ENCODE data around the gene WRAP53. TPM values are rescaled to one million over a fixed set of nuclear protein-coding genes. Genes with fewer than 3 reads are reported as not detected.

WRAP53 gene
- total RNA-seq, 1 donor from 2014 or later = 23.9 TPM

GRCh38 chr17:7677388-7678067 lies 10.7 kb upstream of the WRAP53 start:
- intact Hi-C loops (cut with micrococcal nuclease) = loop anchor here (10.0 kb wide), 1 partner anchor 153 kb away; no protein-coding TSS in a partner anchor

- intact Hi-C loops (cut with micrococcal nuclease) = no loop called here
Measured at GRCh38 chr17:7684851-7685532, 3.3 kb upstream of the WRAP53 start.

GRCh38 chr17:7685533-7686221 lies 2.6 kb upstream of the WRAP53 start:
- intact Hi-C loops (cut with micrococcal nuclease) = loop anchor here (1.0 to 2.0 kb wide), 5 partner anchors 35 to 201 kb away; partner anchors contain the start of genes ATP1B2, MPDU1 and POLR2A

- intact Hi-C loops (cut with micrococcal nuclease) = loop anchor here (1.0 to 2.0 kb wide), 11 partner anchors 36 to 434 kb away; partner anchors contain the start of genes ATP1B2, EIF5A, ELP5 and MPDU1
Measured at GRCh38 chr17:7686222-7687071, 1.8 kb upstream of the WRAP53 start.

GRCh38 chr17:7687072-7687907 lies 987 bp upstream of the WRAP53 start, which contains the start of gene TP53:
TSS of gene TP53 (minus strand) at chr17:7687490. CDS start at chr17:7676594, 10,896 bp downstream.
- intact Hi-C loops (cut with micrococcal nuclease) = loop anchor here (1.0 to 2.0 kb wide), 7 partner anchors 46 to 435 kb away; partner anchors contain the start of genes EIF5A, ELP5 and SENP3

GRCh38 chr17:7688808-7689316 lies 585 bp downstream of the WRAP53 start:
- intact Hi-C loops (cut with micrococcal nuclease) = loop anchor here (1.0 kb wide), 1 partner anchor 168 kb away; the partner anchor contains the start of gene NAA38

- intact Hi-C loops (cut with micrococcal nuclease) = no loop called here
Measured at GRCh38 chr17:7695586-7695985, 7.3 kb downstream of the WRAP53 start.

GRCh38 chr17:7697828-7698588 lies 9.7 kb downstream of the WRAP53 start:
- intact Hi-C loops (cut with micrococcal nuclease) = no loop called here

- intact Hi-C loops (cut with micrococcal nuclease) = no loop called here
Measured at GRCh38 chr17:7700510-7700909, 12.2 kb downstream of the WRAP53 start.

GRCh38 chr17:7701681-7702080 lies 13.4 kb downstream of the WRAP53 start:
- intact Hi-C loops (cut with micrococcal nuclease) = no loop called here

GRCh38 chr17:7702776-7703175 lies 14.5 kb downstream of the WRAP53 start:
- intact Hi-C loops (cut with micrococcal nuclease) = no loop called here

- intact Hi-C loops (cut with micrococcal nuclease) = no loop called here
Measured at GRCh38 chr17:7703584-7704479, 15.6 kb downstream of the WRAP53 start.

GRCh38 chr17:7704601-7705268 lies 16.5 kb downstream of the WRAP53 start, which contains the start of gene EFNB3:
TSS of gene EFNB3 (plus strand) at chr17:7705202. CDS start at chr17:7705599, 397 bp downstream.
- intact Hi-C loops (cut with micrococcal nuclease) = no loop called here

- intact Hi-C loops (cut with micrococcal nuclease) = no loop called here
Measured at GRCh38 chr17:7705269-7706255, 17.3 kb downstream of the WRAP53 start.

- intact Hi-C loops (cut with micrococcal nuclease) = no loop called here
Measured at GRCh38 chr17:7706631-7707354, 18.5 kb downstream of the WRAP53 start.

Data from T-helper 1 cell treated with Interleukin-12 subunit alpha and Interleukin-12 subunit beta and Interleukin-4 antibody, amounts not matched to agents 30 ng/mL and 1 ng/mL, for 36 hours (primary cell).